Osteoblast (primary cell): ENCODE results near the gene CFAP92. TPM values are rescaled to one million over a fixed set of nuclear protein-coding genes. Genes with fewer than 3 reads are reported as not detected.

Experiments used
- DNase-seq: peaks from one replicate; pipeline ENCODE4 v3.0.0; 2011; ENCODE audit warnings: low spot score, mixed read lengths; ENCODE audit not compliant: insufficient read length; ENCODE audit errors: missing footprints
- H2AFZ ChIP-seq: 2 replicates; pipeline ENCODE4 v1.6.0; 2011; ENCODE audit warnings: mild to moderate bottlenecking, low read length
- H3K27ac ChIP-seq: 2 replicates; pipeline ENCODE4 v1.5.1; 2011; ENCODE audit warnings: mild to moderate bottlenecking, low read depth, low read length, moderate library complexity
- H3K27me3 ChIP-seq: 2 replicates; pipeline ENCODE4 v1.6.0; 2012; ENCODE audit warnings: mild to moderate bottlenecking, control low read depth, inconsistent platforms, low read length, moderate library complexity; ENCODE audit not compliant: insufficient read depth
- H3K36me3 ChIP-seq: 2 replicates; pipeline ENCODE4 v1.5.1; 2011; ENCODE audit warnings: mild to moderate bottlenecking, low read length, control low read depth, moderate library complexity; ENCODE audit not compliant: insufficient read depth
- H3K4me1 ChIP-seq: 2 replicates; pipeline ENCODE4 v1.5.1; 2011; ENCODE audit warnings: mild to moderate bottlenecking, low read length, control low read depth, moderate library complexity; ENCODE audit not compliant: insufficient read depth
- H3K4me2 ChIP-seq: 2 replicates; pipeline ENCODE4 v1.6.0; 2011; ENCODE audit warnings: mild to moderate bottlenecking, low read length; ENCODE audit not compliant: insufficient read depth
- H3K4me3 ChIP-seq: fragments of 200-600 bp; sonication (generic); 3 replicates; pipeline ENCODE4 v1.5.1; 2012; ENCODE audit warnings: mild to moderate bottlenecking, low read length, inconsistent platforms; ENCODE audit not compliant: insufficient read depth
- H3K79me2 ChIP-seq: 2 replicates; pipeline ENCODE4 v1.6.0; 2012; ENCODE audit warnings: mild to moderate bottlenecking, low read length, control low read depth, inconsistent platforms; ENCODE audit not compliant: insufficient read depth
- H3K9me3 ChIP-seq: 2 replicates; pipeline ENCODE4 v1.5.1; 2011; ENCODE audit warnings: low read depth, low read length, control low read depth
- H4K20me1 ChIP-seq: 2 replicates; pipeline ENCODE4 v1.6.0; 2012; ENCODE audit warnings: mild to moderate bottlenecking, low read length, control low read depth; ENCODE audit not compliant: insufficient read depth
- total RNA-seq: library from RNA; depleted of rRNA; stranded (reverse); fragments of >200 nt; gene quantifications from 2 replicates; pipeline ENCODE4 v1.2.3, GENCODE V29; 2012
- TF ChIP-seq, protein P1 (sequence below): IDR thresholded peaks from 2 replicates; pipeline ENCODE4 v1.5.1; 2011; ENCODE audit warnings: mild to moderate bottlenecking, low read depth, low read length, moderate library complexity; ENCODE audit errors: extremely low read depth

The CFAP92 gene
- total RNA-seq, 1 donor: not detected

DNA sequence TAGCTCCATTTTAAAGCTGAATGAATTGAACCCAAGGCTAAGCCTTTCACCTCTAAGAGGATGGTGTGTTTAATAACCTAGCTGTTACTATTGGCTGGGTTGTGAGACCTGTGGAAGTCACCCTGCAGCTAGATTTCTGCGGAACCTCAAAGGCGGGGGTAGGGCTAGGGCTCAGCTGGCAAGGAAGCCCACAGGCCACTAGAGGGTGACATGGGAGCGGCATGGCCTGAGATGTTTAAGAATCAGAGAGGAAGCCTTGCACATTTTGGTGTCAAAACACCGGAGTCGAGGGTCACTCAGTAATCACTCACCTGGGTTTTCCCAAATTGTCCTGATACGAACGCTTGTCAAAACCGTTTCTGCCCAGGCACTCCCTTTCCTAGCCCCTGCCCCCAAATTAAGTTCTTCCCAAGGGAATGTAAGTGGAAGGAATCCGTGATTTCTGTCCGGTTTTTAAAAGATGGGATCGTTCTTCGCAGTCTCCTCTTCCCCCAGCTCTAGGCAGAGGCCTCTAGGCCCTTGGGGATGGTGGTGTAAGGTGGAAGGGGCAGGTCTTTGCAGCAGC, 118.2 kb downstream of the CFAP92 start:
- DNase-seq: no peak
- Histone ChIP-seq H3K27ac (no peak overlapping the region), H2AFZ (peak overlapping the region; percentile 23)

DNA sequence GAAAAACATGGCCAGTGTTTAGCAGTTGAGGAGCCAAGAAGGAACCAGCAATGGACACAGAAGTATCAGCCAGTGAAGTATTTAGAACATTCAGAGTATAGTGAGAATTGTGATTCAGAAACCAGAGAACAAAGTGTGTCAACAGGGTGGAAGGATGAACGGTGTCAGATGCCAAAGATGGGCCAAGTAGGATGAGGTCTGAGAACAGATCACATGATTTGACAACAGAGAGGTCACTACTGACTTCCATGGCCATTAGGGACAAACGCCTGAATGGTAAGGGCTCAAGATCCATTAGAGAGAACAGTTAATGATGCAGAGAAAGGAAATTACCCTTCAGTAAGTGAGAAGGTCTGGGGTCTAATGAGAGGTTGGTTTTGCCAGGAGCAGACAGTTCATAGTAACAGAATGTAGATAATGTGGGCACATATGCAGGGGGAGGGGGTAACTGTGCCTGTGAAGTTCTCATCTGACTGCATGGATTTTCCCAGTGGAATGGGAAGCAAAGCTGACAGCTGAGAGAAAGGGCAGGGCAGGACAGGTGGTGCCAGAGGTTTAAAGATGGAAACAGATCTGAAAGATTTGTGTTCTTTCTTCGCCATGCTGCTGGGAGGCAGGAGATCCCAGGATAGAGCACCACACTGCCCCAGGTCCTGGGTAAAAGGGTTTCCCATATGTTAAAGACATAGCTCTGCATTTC, 119.2 kb downstream of the CFAP92 start:
- no peak overlapping the region for H3K4me2 ChIP-seq
- TF ChIP-seq, protein P1, sequence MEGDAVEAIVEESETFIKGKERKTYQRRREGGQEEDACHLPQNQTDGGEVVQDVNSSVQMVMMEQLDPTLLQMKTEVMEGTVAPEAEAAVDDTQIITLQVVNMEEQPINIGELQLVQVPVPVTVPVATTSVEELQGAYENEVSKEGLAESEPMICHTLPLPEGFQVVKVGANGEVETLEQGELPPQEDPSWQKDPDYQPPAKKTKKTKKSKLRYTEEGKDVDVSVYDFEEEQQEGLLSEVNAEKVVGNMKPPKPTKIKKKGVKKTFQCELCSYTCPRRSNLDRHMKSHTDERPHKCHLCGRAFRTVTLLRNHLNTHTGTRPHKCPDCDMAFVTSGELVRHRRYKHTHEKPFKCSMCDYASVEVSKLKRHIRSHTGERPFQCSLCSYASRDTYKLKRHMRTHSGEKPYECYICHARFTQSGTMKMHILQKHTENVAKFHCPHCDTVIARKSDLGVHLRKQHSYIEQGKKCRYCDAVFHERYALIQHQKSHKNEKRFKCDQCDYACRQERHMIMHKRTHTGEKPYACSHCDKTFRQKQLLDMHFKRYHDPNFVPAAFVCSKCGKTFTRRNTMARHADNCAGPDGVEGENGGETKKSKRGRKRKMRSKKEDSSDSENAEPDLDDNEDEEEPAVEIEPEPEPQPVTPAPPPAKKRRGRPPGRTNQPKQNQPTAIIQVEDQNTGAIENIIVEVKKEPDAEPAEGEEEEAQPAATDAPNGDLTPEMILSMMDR: no peak

More for the DNA sequence above, 118.2 kb downstream of the CFAP92 start:
- Histone ChIP-seq H3K36me3 (no peaks in the 10 kb centered on the region), H3K9me3 (no peaks in the 10 kb centered on the region), H3K4me2 (no peak overlapping the region), H3K79me2 (peaks cover 20% of the 10 kb centered on the region), H4K20me1 (no peaks in the 10 kb centered on the region), H3K4me1 (peaks cover 21% of the 10 kb centered on the region), H3K27me3 (no peaks in the 10 kb centered on the region), H3K4me3 (no peak overlapping the region)
- TF ChIP-seq, protein P1: peak; percentile 59

DNA sequence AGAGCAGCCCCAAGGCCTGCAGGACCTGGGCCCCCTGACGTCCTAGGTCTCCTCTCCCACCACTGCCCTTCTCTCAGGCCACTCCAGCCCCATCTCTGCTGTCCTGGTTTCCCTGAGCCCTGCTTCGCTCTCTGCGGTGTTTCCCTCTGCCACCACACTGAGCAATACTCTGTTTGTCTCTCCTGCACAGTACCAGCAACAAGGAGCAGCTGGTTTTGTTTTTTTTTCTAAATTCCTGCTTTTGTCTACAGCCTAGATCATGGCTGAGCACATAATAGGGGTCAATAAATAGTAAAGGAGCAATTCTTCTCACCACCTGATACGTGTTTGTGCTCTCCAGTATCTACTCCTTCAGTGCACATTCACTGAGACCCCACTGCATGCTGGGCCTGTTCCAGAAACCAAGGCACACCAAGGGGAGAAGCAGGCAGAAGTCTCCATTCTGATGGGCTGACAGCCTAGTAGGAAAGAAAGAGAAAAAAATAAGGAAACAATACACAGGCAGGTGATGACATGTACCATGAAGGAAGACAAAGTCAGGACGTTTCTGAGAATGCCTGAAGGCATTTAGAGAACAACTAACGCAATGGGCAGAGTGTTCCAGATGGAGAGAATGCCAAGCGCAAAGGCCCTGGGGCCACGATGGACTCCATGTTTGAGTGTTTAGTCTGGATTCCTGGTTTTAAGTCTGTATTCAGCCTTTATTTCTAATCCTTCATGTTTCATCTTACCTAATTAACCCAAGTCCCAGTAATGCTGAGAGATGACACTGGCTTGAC, 120.4 kb downstream of the CFAP92 start:
- no peak for DNase-seq
- Histone ChIP-seq H3K27me3 (no peaks in the 10 kb centered on the region), H3K36me3 (no peaks in the 10 kb centered on the region), H2AFZ (no peak overlapping the region), H3K4me2 (no peak overlapping the region), H3K4me3 (no peak overlapping the region), H3K79me2 (peaks cover 7% of the 10 kb centered on the region), H3K9me3 (no peaks in the 10 kb centered on the region), H4K20me1 (no peaks in the 10 kb centered on the region), H3K27ac (no peak overlapping the region), H3K4me1 (peaks cover 6% of the 10 kb centered on the region)
- TF ChIP-seq, protein P1: no peak

More for the DNA sequence above, 119.2 kb downstream of the CFAP92 start:
- Histone ChIP-seq H3K4me1 (peaks cover 12% of the 10 kb centered on the region), H3K79me2 (peaks cover 10% of the 10 kb centered on the region), H3K27ac (no peak overlapping the region), H3K4me3 (no peak overlapping the region), H3K9me3 (no peaks in the 10 kb centered on the region), H3K36me3 (no peaks in the 10 kb centered on the region), H2AFZ (peak overlapping the region; percentile 5), H3K27me3 (no peaks in the 10 kb centered on the region), H4K20me1 (no peaks in the 10 kb centered on the region)
- DNase-seq: no peak

DNA sequence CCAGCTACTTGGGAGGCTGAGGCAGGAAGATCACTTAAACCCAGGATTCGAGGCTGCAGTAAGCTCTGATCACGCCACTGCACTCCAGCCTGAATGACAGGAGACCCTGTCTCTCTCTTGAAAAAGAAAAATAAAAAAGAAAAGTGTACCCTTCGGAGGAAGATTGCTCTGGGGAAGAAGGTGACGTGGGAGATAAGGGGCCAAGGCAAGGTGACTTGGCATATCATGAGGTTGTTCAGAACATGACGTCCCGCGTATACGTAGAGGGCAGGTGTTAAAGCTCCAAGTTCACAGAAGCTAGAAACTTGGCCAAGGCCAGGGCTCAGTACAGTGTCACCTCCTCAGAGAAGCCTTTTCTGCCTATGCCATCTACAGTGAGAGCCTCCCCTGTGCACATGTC, 121.1 kb downstream of the CFAP92 start:
- Histone ChIP-seq H4K20me1 (no peaks in the 10 kb centered on the region), H3K27ac (no peak overlapping the region), H3K4me3 (no peak overlapping the region), H3K79me2 (peaks cover 2% of the 10 kb centered on the region), H3K4me2 (no peak overlapping the region), H3K4me1 (no peaks in the 10 kb centered on the region), H3K9me3 (no peaks in the 10 kb centered on the region), H2AFZ (no peak overlapping the region), H3K36me3 (no peaks in the 10 kb centered on the region), H3K27me3 (no peaks in the 10 kb centered on the region)
- TF ChIP-seq, protein P1: no peak
- no peak for DNase-seq
